Stimulated activated CD4-positive, alpha-beta T cell treated with anti-CD3 and anti-CD28 coated beads, TNF-alpha, amount 100 ng/mL, for 48 hours (primary cell): ENCODE results near the gene RAD1.

Experiments
- DNase-seq, 3 donors: peaks; one replicate each; pipeline ENCODE4 v3.0.0-alpha.2; 2020; ENCODE audit warnings: low read depth in 3 of 3

The RAD1 gene

GRCh38 chr5:34916518-34916917 lies 1.2 kb upstream of the RAD1 start:
- DNase-seq = no peak

DNA sequence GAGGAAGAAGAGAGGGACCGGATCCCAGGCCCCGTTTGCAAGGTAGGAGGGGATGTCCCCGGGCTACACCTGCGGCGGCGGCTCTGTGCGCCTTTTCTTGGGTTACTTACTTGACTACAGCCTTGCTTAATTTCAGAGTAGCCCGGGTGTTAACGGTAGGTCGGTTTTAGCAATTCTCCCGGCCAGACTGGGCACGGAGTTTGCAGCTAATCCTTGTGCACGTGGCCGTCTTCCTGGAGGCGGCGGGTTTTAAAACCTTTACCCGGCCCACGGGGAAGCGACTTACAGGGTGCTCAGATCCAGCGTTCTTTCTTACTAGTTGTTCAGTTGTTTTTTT lies 520 bp upstream of the RAD1 start:
- peak in 1 of 3 donors; percentile 3 for DNase-seq

DNA sequence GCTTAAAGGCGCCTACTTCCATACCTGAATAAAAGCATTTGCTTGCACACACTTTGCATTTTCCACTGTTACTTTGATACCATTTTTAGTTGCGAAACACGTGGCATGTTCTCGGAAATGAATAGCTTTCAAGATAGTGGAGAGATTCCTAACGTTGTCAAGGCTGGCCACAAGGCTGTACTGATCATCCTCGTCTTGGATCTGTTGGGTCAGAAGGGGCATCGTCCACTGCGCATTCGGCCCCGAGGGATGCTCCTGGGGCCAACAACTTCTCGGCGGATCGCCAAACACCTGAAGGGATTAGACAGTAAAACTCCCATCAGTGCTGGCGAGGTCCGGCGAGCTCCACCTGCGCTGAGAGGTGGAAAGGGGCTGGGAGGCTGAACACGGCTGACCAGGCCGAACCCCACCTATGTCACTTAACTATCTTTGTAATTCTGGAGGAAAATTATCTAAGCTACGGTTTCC lies 599 bp downstream of the RAD1 start:
- no peak for DNase-seq

DNA sequence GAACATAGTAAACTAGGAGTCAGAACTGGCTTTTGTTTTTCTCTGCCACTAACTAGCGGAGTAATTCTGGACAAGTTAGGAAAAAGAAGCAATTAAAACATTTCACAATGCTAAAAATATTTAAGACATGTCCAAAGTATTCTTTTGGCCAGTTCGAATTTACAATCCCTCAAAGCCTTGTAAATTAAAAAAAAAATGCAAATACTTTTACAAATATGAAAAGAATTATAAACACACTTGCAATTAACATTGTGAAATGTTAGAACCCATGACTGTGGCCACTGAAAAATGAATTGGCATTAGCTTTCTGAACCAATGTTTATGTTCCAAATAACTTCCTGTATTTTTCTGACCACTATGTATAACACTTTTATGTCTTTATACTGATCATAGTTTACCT lies 2.2 kb downstream of the RAD1 start:
- no peak for DNase-seq

DNA sequence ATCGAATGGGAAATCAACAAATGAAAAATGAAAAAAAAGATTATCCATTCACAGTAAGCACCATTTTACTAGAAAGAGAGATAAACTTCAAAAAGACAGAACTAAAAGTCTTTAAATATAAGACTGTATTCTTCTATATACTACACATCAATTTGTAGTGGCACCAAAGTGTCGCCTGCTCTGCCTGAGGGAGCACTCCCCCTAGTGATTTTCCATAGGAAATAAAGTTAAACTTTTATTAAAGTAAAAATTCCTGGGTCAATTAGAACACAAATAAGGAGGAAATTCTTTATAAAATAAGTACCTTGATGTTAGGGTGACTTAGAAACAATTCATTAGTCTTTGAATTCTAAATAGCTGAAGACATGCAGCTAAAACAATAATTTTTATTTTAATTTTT lies 9.7 kb downstream of the RAD1 start:
- no peak for DNase-seq

GRCh38 chr5:34903260-34903659 lies 12.0 kb downstream of the RAD1 start:
- DNase-seq = no peak

GRCh38 chr5:34900652-34901051 lies 14.7 kb downstream of the RAD1 start:
- no peak for DNase-seq

DNA sequence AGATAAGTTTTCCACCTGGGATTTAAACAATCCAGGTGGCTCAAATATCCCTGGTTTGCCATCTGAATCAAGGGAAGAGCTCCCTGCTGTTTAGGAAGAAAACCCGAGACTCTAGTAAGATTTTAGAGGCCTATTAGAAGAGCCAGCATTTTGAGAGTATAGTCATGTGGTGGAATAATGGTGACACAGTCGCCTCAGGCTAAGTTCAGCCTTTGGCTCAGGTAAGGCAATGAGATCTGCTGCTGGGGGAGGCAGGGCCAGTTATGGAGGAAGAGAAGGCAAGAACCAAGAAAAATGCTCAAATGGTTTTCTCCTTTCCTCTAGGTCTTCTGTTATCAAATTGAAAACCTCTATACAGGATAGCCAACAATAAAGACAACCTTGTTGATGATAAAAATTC lies 16.2 kb downstream of the RAD1 start:
- no peak for DNase-seq

GRCh38 chr5:34898258-34898895 lies 16.9 kb downstream of the RAD1 start:
- DNase-seq = peak; percentile 16 to 38 (median 21)

GRCh38 chr5:34897646-34898045 lies 17.7 kb downstream of the RAD1 start:
- DNase-seq = no peak

DNA sequence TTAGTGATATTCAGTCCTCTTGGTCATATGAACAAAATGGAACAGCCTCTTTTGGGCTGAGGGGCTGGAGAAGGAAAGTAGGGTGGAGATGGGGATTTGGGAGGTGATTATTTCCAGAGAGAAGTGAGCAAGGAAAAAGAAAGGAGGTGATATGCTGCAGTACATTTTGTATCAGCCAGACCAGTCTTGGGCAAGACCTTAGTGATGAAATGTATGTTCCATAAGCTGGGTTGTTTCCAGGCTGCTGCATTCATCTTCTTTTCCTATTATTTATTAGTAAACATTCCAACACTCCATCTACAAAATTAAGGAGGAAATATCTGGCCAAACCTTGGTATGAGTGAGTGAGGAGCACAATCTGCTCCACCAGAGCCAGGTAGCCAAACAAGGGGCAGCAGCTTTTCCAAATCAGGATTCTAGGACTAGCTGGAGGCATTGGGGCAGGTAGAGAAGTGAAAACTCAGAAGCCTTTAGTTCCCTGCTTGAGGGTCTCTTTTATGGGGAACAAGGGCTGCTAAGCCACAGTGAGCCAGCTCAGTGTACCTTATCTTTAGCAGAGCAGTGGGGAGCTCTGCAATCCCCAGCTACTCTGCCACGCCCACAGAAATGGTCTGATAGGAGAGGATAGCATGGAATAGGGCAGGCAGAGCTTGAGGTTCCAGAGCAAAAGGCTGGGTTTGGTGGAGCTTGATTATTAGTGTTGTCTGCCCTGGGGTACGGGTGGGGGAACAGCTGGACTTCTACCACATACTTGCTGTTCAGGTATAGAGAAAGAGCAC lies 19.5 kb downstream of the RAD1 start:
- no peak for DNase-seq

GRCh38 chr5:34894716-34895115 lies 20.6 kb downstream of the RAD1 start:
- no peak for DNase-seq

DNA sequence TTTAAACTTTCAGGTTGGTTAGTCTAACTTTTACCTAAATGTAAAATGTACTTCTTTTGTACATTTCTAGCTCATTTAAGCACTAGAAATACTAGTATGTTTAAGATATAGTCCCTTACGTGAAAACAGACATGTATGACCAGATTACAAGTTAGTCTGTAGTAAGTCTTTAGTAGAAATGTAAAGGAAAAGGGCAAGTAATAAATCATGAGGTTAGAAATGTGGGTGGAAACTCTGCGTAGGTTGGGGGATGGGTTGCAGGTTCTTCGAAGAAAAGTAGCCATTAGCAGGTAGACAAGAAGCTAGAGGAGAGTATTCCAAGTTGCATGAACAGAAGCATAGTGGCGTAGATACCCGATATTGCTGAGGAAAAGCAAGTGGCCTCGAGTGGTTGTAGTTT lies 22.9 kb downstream of the RAD1 start:
- DNase-seq = no peak

DNA sequence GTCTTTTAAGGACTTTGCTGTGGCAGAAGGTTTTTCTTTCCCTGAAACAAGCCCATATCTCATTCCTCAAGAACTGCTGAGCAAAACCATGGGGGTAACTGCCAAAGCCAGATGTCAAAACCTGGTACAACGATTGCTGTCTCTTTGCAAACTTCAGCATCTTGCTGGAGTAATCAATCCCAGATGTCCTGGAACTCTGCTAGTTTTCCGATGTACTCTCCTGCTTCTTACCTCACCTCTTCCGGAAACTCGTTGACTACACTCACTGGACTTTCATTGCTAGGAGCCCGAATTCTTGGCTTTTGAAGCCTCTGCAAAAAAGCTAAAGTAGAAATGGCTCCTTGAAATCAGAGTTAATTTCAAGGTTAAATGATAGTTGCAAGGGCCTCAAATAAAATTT lies 23.3 kb downstream of the RAD1 start:
- no peak for DNase-seq

- no peak for DNase-seq
Measured at GRCh38 chr5:34889394-34889793, 25.9 kb downstream of the RAD1 start.

DNA sequence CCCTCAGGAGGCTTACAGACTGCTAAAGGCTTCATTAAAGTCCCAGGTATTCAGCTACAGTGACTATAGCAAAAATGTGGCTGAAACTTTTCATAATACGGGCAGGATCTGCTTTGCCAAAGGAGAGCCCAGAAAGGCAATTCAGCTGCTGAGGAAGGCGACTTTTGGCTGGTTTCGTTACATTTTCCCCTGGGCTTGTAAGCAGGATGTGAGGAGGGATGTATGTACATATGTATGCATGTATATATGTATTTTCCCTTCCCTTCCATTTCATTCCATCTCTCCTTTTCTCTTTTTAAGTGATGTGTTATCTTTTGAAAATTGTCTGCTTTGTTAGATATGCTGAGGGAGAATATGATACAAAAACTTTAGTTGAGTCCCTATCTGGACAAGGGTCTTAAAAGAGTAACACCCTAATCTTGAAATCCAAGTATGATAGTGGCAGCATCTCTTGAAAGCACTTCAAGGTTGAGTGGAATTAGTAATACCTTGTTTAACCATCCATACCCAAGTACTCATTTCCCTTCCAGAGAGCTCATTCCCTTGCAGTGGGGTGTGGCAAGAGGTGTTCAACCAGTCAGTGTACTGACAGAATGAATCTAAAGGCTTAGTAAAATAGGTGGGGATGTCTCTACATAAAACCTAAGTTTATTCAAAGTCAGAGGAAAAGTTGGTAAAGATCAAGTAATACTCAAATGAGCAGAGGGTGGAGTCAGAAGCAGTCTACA lies 28.7 kb downstream of the RAD1 start:
- DNase-seq = no peak

DNA sequence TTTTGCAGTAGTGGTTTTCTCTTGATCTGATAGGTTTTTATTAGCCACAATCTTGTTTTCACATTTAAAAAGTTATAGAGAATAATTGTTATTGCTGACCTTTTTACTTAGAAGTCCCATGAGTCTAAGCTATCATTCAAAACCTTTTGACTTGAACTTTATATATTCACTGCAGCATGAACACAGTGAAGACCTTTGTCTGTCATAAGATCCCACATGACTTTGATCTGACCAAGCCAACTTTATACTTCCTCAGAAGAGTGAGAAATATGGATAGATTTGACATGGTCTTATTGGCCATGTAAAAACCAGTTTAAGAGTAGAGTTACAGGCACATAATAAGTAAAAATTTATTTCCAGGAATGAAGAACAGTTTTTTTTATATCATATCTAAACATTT lies 34.1 kb downstream of the RAD1 start:
- no peak for DNase-seq

GRCh38 chr5:34876275-34876674 lies 39.0 kb downstream of the RAD1 start:
- DNase-seq = no peak

GRCh38 chr5:34870382-34870781 lies 44.9 kb downstream of the RAD1 start:
- no peak for DNase-seq

DNA sequence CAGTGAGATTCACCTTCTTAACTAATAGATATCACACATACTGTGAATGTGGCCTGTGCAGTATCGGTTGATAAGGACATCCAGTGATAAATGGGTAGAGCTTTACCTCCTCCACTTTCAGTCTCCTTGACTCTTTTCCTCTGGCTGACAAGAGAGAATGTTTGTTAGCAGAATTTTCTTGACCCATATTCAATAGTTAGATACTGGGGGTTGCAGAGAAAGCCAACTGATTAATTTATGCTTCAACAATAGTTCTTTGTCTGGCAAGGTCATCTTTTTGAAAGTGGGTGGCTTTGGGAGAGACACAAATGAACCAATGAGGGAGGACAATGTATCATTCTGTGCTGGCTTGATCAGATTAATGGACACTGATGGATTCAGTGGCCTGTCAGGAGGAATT lies 46.0 kb downstream of the RAD1 start:
- DNase-seq = no peak

DNA sequence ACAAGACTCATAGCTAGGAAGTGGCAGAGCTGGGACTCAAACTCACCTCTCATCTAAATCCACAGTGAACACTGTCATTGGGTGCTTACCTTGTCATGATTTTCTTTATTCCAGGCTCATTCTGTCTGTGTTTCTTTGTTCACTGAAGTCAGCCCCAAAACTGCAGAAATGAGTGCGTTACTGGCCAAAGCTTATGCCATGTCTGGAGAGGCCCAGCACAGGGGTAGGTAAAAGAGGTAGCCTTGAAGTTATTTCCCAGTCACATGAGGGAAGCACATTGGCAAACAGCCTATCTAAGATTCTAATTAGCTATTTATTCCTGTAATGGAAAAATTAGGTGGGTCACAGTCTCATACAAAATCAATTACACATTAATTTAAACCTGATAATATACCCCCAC lies 46.5 kb downstream of the RAD1 start:
- no peak for DNase-seq

- no peak for DNase-seq
Measured at GRCh38 chr5:34867660-34868059, 47.6 kb downstream of the RAD1 start.

DNA sequence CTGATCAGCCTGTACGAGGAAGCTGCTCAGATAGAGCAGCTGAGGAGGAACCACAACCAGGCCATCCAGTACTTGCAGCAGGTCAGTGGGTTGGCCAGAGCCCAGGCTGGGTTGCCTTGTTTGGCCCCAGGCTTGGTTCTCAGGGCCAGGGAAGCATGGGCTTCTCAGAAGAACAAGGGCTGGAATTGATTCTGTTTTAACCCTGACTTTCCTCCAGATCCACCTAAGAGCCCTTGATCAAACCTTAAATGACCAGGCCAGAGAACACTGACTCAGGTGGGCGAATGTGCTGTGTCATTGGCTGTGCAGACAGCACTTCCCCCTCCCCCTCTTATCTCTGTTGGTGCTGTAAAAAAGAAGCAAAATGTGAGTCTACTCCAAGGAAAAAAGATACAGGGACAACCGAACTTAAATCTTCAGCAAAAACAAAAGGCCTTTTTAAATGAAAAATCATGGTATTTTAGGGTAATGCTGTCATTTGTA lies 48.3 kb downstream of the RAD1 start:
- DNase-seq = no peak
